Astrocyte (in vitro differentiated cells and primary cell): ENCODE measurements around the gene DTWD1. TPM values are rescaled to one million over a fixed set of nuclear protein-coding genes. Genes with fewer than 3 reads are reported as not detected.

ENCODE experiments used
- DNase-seq: peaks from one replicate; pipeline ENCODE4 v3.0.0-alpha.2; 2010; ENCODE audit warnings: low read depth
- FAIRE-seq: peaks from 2 replicates; lab custom pipeline; 2011; peaks lifted over from hg19 to GRCh38; lab: Jason Lieb, UNC
- H2AFZ ChIP-seq: 2 replicates; pipeline ENCODE4 v1.6.0; 2012; ENCODE audit warnings: low read depth, low read length, inconsistent platforms
- H3K27ac ChIP-seq: 2 replicates; pipeline ENCODE4 v1.5.1; 2011; ENCODE audit warnings: low read depth, low read length, inconsistent platforms
- H3K27me3 ChIP-seq: 2 replicates; pipeline ENCODE4 v1.6.0; 2011; ENCODE audit warnings: low read length, inconsistent platforms; ENCODE audit not compliant: insufficient read depth
- H3K36me3 ChIP-seq: 2 replicates; pipeline ENCODE4 v1.5.1; 2011; ENCODE audit warnings: low read length, inconsistent platforms; ENCODE audit not compliant: insufficient read depth
- H3K4me1 ChIP-seq: 2 replicates; pipeline ENCODE4 v1.5.1; 2011; ENCODE audit warnings: low read length, inconsistent platforms; ENCODE audit not compliant: insufficient read depth
- H3K4me2 ChIP-seq: 2 replicates; pipeline ENCODE4 v1.6.0; 2012; ENCODE audit warnings: low read length, inconsistent platforms
- H3K4me3 ChIP-seq: 2 replicates; pipeline ENCODE4 v1.5.1; 2011; ENCODE audit warnings: low read depth, mild to moderate bottlenecking, low read length, inconsistent platforms; ENCODE audit not compliant: insufficient read depth
- H3K79me2 ChIP-seq: 2 replicates; pipeline ENCODE4 v1.6.0; 2012; ENCODE audit warnings: mild to moderate bottlenecking, low read length, inconsistent platforms; ENCODE audit not compliant: insufficient read depth
- H3K9ac ChIP-seq: 2 replicates; pipeline ENCODE4 v1.6.0; 2012; ENCODE audit warnings: mild to moderate bottlenecking, low read length, inconsistent platforms
- H3K9me3 ChIP-seq: 2 replicates; pipeline ENCODE4 v1.5.1; 2012; ENCODE audit warnings: low read depth, mild to moderate bottlenecking, low read length, inconsistent platforms; ENCODE audit not compliant: insufficient read depth
- H4K20me1 ChIP-seq: 2 replicates; pipeline ENCODE4 v1.6.0; 2012; ENCODE audit warnings: low read length, inconsistent platforms; ENCODE audit not compliant: insufficient read depth
- H3K27ac Mint-ChIP-seq: one replicate; pipeline ENCODE4 v1.8.0; 2021; ENCODE audit warnings: mild to moderate bottlenecking, mixed read lengths; ENCODE audit not compliant: unreplicated experiment
- H3K27me3 Mint-ChIP-seq: one replicate; pipeline ENCODE4 v1.8.0; 2021; ENCODE audit warnings: low read depth, mixed read lengths; ENCODE audit not compliant: unreplicated experiment
- H3K36me3 Mint-ChIP-seq: one replicate; pipeline ENCODE4 v1.8.0; 2021; ENCODE audit warnings: low read depth, mixed read lengths; ENCODE audit not compliant: unreplicated experiment
- H3K4me1 Mint-ChIP-seq: one replicate; pipeline ENCODE4 v1.8.0; 2021; ENCODE audit warnings: low read depth, mixed read lengths; ENCODE audit not compliant: unreplicated experiment
- H3K4me3 Mint-ChIP-seq: one replicate; pipeline ENCODE4 v1.8.0; 2021; ENCODE audit warnings: mild to moderate bottlenecking, moderate library complexity, mixed read lengths; ENCODE audit not compliant: unreplicated experiment
- H3K9me3 Mint-ChIP-seq: one replicate; pipeline ENCODE4 v1.8.0; 2021; ENCODE audit warnings: mild to moderate bottlenecking, mixed read lengths; ENCODE audit not compliant: unreplicated experiment
- EZH2 ChIP-seq: IDR thresholded peaks from 2 replicates; pipeline ENCODE4 v1.6.1; 2012; ENCODE audit warnings: mild to moderate bottlenecking, low read length, inconsistent platforms; ENCODE audit not compliant: insufficient read depth
- total RNA-seq: library from RNA; stranded (reverse); gene quantifications from 2 replicates; pipeline ENCODE4 v1.2.1, GENCODE V29; 2021
- TF ChIP-seq, protein P1 (sequence below): IDR thresholded peaks from 2 replicates; pipeline ENCODE4 v1.5.1; 2011; ENCODE audit warnings: low read depth, mild to moderate bottlenecking, inconsistent platforms, low read length, moderate library complexity; ENCODE audit not compliant: insufficient read depth

The DTWD1 gene
- total RNA-seq, 1 donor from 2014 or later, result 21.9 TPM

DNA sequence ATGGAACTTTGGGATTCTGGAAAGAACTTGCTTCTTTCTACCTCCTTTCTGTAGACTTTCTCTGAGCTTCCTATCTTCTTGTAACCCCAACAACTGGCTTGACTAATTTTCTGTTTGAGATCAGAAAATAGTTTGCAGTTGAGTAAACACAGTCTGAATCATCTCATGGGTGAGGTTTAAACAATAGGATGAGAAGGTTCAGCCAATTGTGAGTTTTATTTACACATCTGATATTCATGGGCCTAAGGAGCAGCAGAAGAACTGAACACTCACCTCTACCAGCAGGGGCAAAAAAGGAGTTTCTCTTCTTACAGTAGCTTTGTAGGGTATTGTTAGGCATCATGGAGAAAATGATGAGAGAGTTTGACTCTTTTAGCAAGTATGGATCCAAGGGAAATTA lies 54.2 kb downstream of the DTWD1 start:
- peak; percentile 84 for DNase-seq
- Histone ChIP-seq H3K9ac (no peak overlapping the region), H4K20me1 (no peaks in the 10 kb centered on the region), H3K27me3 (no peaks in the 10 kb centered on the region), H3K79me2 (no peaks in the 10 kb centered on the region), H3K27ac (peak overlapping the region; percentile 45), H3K4me1 (peaks cover 13% of the 10 kb centered on the region), H2AFZ (no peak overlapping the region), H3K36me3 (no peaks in the 10 kb centered on the region), H3K4me2 (peak overlapping the region; percentile 41), H3K4me3 (no peak overlapping the region), H3K9me3 (no peaks in the 10 kb centered on the region)
- Mint-ChIP-seq H3K4me1 (peaks cover 6% of the 10 kb centered on the region), H3K4me3 (no peak overlapping the region), H3K9me3 (peaks cover 3% of the 10 kb centered on the region), H3K27ac (no peak overlapping the region), H3K36me3 (no peaks in the 10 kb centered on the region), H3K27me3 (no peaks in the 10 kb centered on the region)
- TF ChIP-seq, protein P1, sequence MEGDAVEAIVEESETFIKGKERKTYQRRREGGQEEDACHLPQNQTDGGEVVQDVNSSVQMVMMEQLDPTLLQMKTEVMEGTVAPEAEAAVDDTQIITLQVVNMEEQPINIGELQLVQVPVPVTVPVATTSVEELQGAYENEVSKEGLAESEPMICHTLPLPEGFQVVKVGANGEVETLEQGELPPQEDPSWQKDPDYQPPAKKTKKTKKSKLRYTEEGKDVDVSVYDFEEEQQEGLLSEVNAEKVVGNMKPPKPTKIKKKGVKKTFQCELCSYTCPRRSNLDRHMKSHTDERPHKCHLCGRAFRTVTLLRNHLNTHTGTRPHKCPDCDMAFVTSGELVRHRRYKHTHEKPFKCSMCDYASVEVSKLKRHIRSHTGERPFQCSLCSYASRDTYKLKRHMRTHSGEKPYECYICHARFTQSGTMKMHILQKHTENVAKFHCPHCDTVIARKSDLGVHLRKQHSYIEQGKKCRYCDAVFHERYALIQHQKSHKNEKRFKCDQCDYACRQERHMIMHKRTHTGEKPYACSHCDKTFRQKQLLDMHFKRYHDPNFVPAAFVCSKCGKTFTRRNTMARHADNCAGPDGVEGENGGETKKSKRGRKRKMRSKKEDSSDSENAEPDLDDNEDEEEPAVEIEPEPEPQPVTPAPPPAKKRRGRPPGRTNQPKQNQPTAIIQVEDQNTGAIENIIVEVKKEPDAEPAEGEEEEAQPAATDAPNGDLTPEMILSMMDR, result peak; percentile 30
- no peak for TF ChIP-seq EZH2
- FAIRE-seq, result peak; percentile 93

DNA sequence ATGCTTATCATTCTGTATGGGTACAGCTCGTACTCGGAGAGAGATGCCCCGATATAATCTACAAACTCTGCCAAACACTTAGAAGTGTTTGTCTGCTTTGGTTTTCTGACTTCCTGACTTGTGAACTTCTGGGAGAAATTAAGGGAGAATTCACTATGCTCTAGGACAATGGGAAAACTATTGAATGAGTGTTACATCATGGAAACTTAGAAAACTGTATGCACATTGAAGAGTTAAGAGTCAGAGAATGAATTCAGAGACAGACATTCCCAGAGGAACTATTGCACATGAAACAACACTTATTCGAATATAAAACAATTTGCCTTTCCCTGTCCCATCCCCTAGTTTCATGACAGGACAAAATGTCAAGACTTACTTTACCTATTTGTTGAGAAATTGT lies 57.8 kb downstream of the DTWD1 start:
- Mint-ChIP-seq H3K27me3 (no peaks in the 10 kb centered on the region), H3K4me1 (peaks cover 6% of the 10 kb centered on the region), H3K9me3 (peaks cover 3% of the 10 kb centered on the region), H3K4me3 (no peak overlapping the region), H3K36me3 (no peaks in the 10 kb centered on the region), H3K27ac (no peak overlapping the region)
- Histone ChIP-seq H3K9ac (no peak overlapping the region), H3K27ac (no peak overlapping the region), H3K4me3 (no peak overlapping the region), H3K79me2 (no peaks in the 10 kb centered on the region), H3K27me3 (no peaks in the 10 kb centered on the region), H3K36me3 (no peaks in the 10 kb centered on the region), H2AFZ (no peak overlapping the region), H3K4me1 (peaks cover 13% of the 10 kb centered on the region), H4K20me1 (no peaks in the 10 kb centered on the region), H3K4me2 (no peak overlapping the region), H3K9me3 (no peaks in the 10 kb centered on the region)
- peak; percentile 54 for FAIRE-seq
- TF ChIP-seq EZH2, result no peak
- TF ChIP-seq, protein P1, result no peak
- no peak for DNase-seq

DNA sequence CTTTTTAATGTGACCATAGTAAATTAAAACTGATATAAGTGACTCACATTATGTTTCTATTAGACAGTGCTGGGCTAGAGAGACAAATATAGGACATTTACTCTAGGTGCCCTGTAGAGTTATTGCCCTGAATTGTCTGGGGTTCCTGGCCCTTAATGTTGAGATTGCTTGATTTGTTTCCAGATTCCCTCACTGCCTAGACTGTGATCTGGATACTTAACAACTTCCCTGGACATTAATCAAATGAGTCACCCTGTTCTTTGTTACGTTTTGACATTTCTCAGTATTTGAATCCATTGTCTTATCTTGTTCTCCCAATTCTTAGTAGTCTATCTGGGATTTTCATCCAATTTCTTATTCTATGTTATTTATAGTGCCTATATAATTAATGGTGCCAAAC lies 65.8 kb downstream of the DTWD1 start:
- TF ChIP-seq EZH2, result no peak
- TF ChIP-seq, protein P1, result no peak
- H3K4me3 Mint-ChIP-seq, result no peak overlapping the region
- no peak overlapping the region for H2AFZ ChIP-seq
- no peaks in the 10 kb centered on the region for H3K4me1 ChIP-seq
- DNase-seq (peak; percentile 87), FAIRE-seq (no peak)
- H3K4me2 ChIP-seq, result no peak overlapping the region
- peaks cover 1% of the 10 kb centered on the region for H3K9me3 Mint-ChIP-seq
- H3K27me3 ChIP-seq, result no peaks in the 10 kb centered on the region
- H3K36me3 ChIP-seq, result no peaks in the 10 kb centered on the region
- no peak overlapping the region for H3K4me3 ChIP-seq
- H3K27ac ChIP-seq, result no peak overlapping the region
- no peaks in the 10 kb centered on the region for H3K27me3 Mint-ChIP-seq
- H3K27ac Mint-ChIP-seq, result no peak overlapping the region
- H3K36me3 Mint-ChIP-seq, result no peaks in the 10 kb centered on the region
- no peaks in the 10 kb centered on the region for H4K20me1 ChIP-seq
- no peaks in the 10 kb centered on the region for H3K79me2 ChIP-seq
- no peak overlapping the region for H3K9ac ChIP-seq
- H3K4me1 Mint-ChIP-seq, result no peaks in the 10 kb centered on the region
- no peaks in the 10 kb centered on the region for H3K9me3 ChIP-seq
